ENCODE results near the gene DND1. TPM values are rescaled to one million over a fixed set of nuclear protein-coding genes. Genes with fewer than 3 reads are reported as not detected.
A peak's percentile ranks its signal among the peaks of the same experiment; 100 is the strongest.

The DND1 gene
- total and polyA plus RNA-seq, 2 experiments from 2014 or later: 0.85 to 1.3 TPM

Small RNAs within 50 kb of the gene (microRNA-seq; reads per million reads assigned to microRNA genes)
- gene MIR3655: not detected

Small RNAs within 50 kb of the gene (small RNA-seq; reads per million reads assigned to genes)
- 141 reads per million, percentile 98 among the genes with 10 or more reads in this experiment for gene VTRNA1-1
- gene VTRNA1-2: 23.2 reads per million, percentile 96 among the genes with 10 or more reads in this experiment

Other genes with a start within 250 kb of the DND1 start
- 2.7 and 3.5 TPM in 2 replicates for gene EIF4EBP3, start 125.9 kb downstream of the DND1 start, total RNA-seq
- gene EIF4EBP3, start 125.9 kb downstream of the DND1 start, polyA plus RNA-seq: 6.6 and 6.9 TPM in 2 replicates
- gene SRA1, start 116.1 kb downstream of the DND1 start, total RNA-seq: 24.4 and 26.5 TPM in 2 replicates
- gene SRA1, start 116.1 kb downstream of the DND1 start, polyA plus RNA-seq: 66.4 and 66.6 TPM in 2 replicates
- 19.5 and 21.0 TPM in 2 replicates for gene APBB3, start 109.0 kb downstream of the DND1 start, total RNA-seq
- gene APBB3, start 109.0 kb downstream of the DND1 start, polyA plus RNA-seq: 41.5 and 51.5 TPM in 2 replicates
- gene SLC35A4, start 108.7 kb downstream of the DND1 start, total RNA-seq: 29.2 and 34.1 TPM in 2 replicates
- gene SLC35A4, start 108.7 kb downstream of the DND1 start, polyA plus RNA-seq: 70.4 and 81.0 TPM in 2 replicates
- 0.84 and 2.3 TPM in 2 replicates for gene CD14, start 40.4 kb downstream of the DND1 start, total RNA-seq
- gene CD14, start 40.4 kb downstream of the DND1 start, polyA plus RNA-seq: 0.45 and 1.9 TPM in 2 replicates
- 10.0 and 25.8 TPM in 2 replicates for gene TMCO6, start 34.1 kb downstream of the DND1 start, total RNA-seq
- gene TMCO6, start 34.1 kb downstream of the DND1 start, polyA plus RNA-seq: 9.3 and 13.1 TPM in 2 replicates
- 82.7 and 82.9 TPM in 2 replicates for gene NDUFA2, start 25.9 kb downstream of the DND1 start, total RNA-seq
- 161 and 182 TPM in 2 replicates for gene NDUFA2, start 25.9 kb downstream of the DND1 start, polyA plus RNA-seq
- 68.7 and 72.2 TPM in 2 replicates for gene IK, start 25.7 kb downstream of the DND1 start, total RNA-seq
- gene IK, start 25.7 kb downstream of the DND1 start, polyA plus RNA-seq: 75.0 and 83.2 TPM in 2 replicates
- 21.2 and 21.4 TPM in 2 replicates for gene WDR55, start 8.7 kb downstream of the DND1 start, total RNA-seq
- 23.0 and 25.6 TPM in 2 replicates for gene WDR55, start 8.7 kb downstream of the DND1 start, polyA plus RNA-seq
- 40.0 and 41.1 TPM in 2 replicates for gene HARS1, start 17.8 kb upstream of the DND1 start, total RNA-seq
- gene HARS1, start 17.8 kb upstream of the DND1 start, polyA plus RNA-seq: 56.6 and 58.8 TPM in 2 replicates
- gene HARS2, start 17.9 kb upstream of the DND1 start, total RNA-seq: 22.8 and 26.9 TPM in 2 replicates
- gene HARS2, start 17.9 kb upstream of the DND1 start, polyA plus RNA-seq: 28.6 and 32.3 TPM in 2 replicates
- gene ZMAT2, start 26.9 kb upstream of the DND1 start, total RNA-seq: 37.7 and 40.9 TPM in 2 replicates
- 29.5 and 47.6 TPM in 2 replicates for gene ZMAT2, start 26.9 kb upstream of the DND1 start, polyA plus RNA-seq
- gene PCDHA1, start 112.6 kb upstream of the DND1 start, total RNA-seq: 0.04 TPM in 1 of 2 replicates, not detected in the other
- not detected in 2 replicates for gene PCDHA1, start 112.6 kb upstream of the DND1 start, polyA plus RNA-seq
- gene PCDHA2, start 121.3 kb upstream of the DND1 start, total RNA-seq: 2.3 and 3.9 TPM in 2 replicates
- gene PCDHA2, start 121.3 kb upstream of the DND1 start, polyA plus RNA-seq: 2.0 and 2.6 TPM in 2 replicates
- 0.84 and 1.1 TPM in 2 replicates for gene PCDHA3, start 127.5 kb upstream of the DND1 start, total RNA-seq
- gene PCDHA3, start 127.5 kb upstream of the DND1 start, polyA plus RNA-seq: 0.12 and 0.49 TPM in 2 replicates
- 25.2 and 30.0 TPM in 2 replicates for gene PCDHA4, start 133.5 kb upstream of the DND1 start, total RNA-seq
- gene PCDHA4, start 133.5 kb upstream of the DND1 start, polyA plus RNA-seq: 9.1 and 12.3 TPM in 2 replicates
- 2.2 and 2.5 TPM in 2 replicates for gene PCDHA5, start 148.0 kb upstream of the DND1 start, total RNA-seq
- gene PCDHA5, start 148.0 kb upstream of the DND1 start, polyA plus RNA-seq: 0.15 and 0.45 TPM in 2 replicates
- 3.2 and 3.4 TPM in 2 replicates for gene PCDHA6, start 154.4 kb upstream of the DND1 start, total RNA-seq
- 0.27 and 0.38 TPM in 2 replicates for gene PCDHA6, start 154.4 kb upstream of the DND1 start, polyA plus RNA-seq
- 1.7 and 3.3 TPM in 2 replicates for gene PCDHA7, start 160.7 kb upstream of the DND1 start, total RNA-seq
- gene PCDHA7, start 160.7 kb upstream of the DND1 start, polyA plus RNA-seq: 0.11 and 0.95 TPM in 2 replicates
- 1.6 and 1.9 TPM in 2 replicates for gene PCDHA8, start 167.6 kb upstream of the DND1 start, total RNA-seq
- 0.13 and 0.44 TPM in 2 replicates for gene PCDHA8, start 167.6 kb upstream of the DND1 start, polyA plus RNA-seq
- gene PCDHA9, start 174.8 kb upstream of the DND1 start, total RNA-seq: 1.5 and 2.5 TPM in 2 replicates
- gene PCDHA9, start 174.8 kb upstream of the DND1 start, polyA plus RNA-seq: 0.57 and 0.90 TPM in 2 replicates
- gene PCDHA10, start 182.3 kb upstream of the DND1 start, total RNA-seq: 9.7 and 13.8 TPM in 2 replicates
- gene PCDHA10, start 182.3 kb upstream of the DND1 start, polyA plus RNA-seq: 7.4 and 7.7 TPM in 2 replicates
- gene PCDHA11, start 195.4 kb upstream of the DND1 start, total RNA-seq: 1.8 and 4.5 TPM in 2 replicates
- gene PCDHA11, start 195.4 kb upstream of the DND1 start, polyA plus RNA-seq: 2.5 TPM in 2 replicates
- gene PCDHA12, start 201.7 kb upstream of the DND1 start, total RNA-seq: 18.7 TPM in 2 replicates
- gene PCDHA12, start 201.7 kb upstream of the DND1 start, polyA plus RNA-seq: 7.2 and 7.8 TPM in 2 replicates
- gene PCDHA13, start 208.5 kb upstream of the DND1 start, total RNA-seq: 4.1 and 4.3 TPM in 2 replicates
- 0.27 and 1.2 TPM in 2 replicates for gene PCDHA13, start 208.5 kb upstream of the DND1 start, polyA plus RNA-seq